Islet precursor cell (in vitro differentiated cells): ENCODE data around the gene SEMG1.

ENCODE experiments used
- DNase-seq: peaks from one replicate; pipeline ENCODE4 v3.0.0-alpha.2; 2018

Gene SEMG1

GRCh38 chr20:45206725-45207124 lies at the start of gene SEMG1:
Gene SEMG1 (plus strand): TSS chr20:45207033. CDS start chr20:45207054, 21 bp downstream.
- DNase-seq, result no peak

GRCh38 chr20:45157962-45158361 lies 48.9 kb upstream of the SEMG1 start:
- no peak for DNase-seq

- no peak for DNase-seq
These were observed 43.6 kb upstream of the SEMG1 start for GRCh38 chr20:45163083-45163803.

- DNase-seq, result no peak
These were observed 41.9 kb upstream of the SEMG1 start for GRCh38 chr20:45164906-45165305.

GRCh38 chr20:45173522-45173921 lies 33.3 kb upstream of the SEMG1 start:
- DNase-seq, result no peak

- no peak for DNase-seq
These were observed 32.1 kb upstream of the SEMG1 start, which contains the start of gene PI3 for GRCh38 chr20:45174434-45175364. Gene PI3 (plus strand): TSS chr20:45174902. CDS start chr20:45174923, 21 bp downstream.

GRCh38 chr20:45176526-45177267 lies 30.1 kb upstream of the SEMG1 start:
- DNase-seq, result no peak

GRCh38 chr20:45179166-45179565 lies 27.7 kb upstream of the SEMG1 start:
- DNase-seq, result no peak

- DNase-seq, result no peak
These were observed 25.2 kb upstream of the SEMG1 start for GRCh38 chr20:45181639-45182038.

GRCh38 chr20:45183084-45183483 lies 23.7 kb upstream of the SEMG1 start:
- DNase-seq, result no peak

GRCh38 chr20:45187693-45188092 lies 19.1 kb upstream of the SEMG1 start:
- DNase-seq, result no peak

GRCh38 chr20:45189067-45189609 lies 17.7 kb upstream of the SEMG1 start:
- DNase-seq, result no peak

GRCh38 chr20:45189861-45190260 lies 17.0 kb upstream of the SEMG1 start:
- no peak for DNase-seq

- no peak for DNase-seq
These were observed 14.9 kb upstream of the SEMG1 start for GRCh38 chr20:45191926-45192325.

GRCh38 chr20:45193331-45193730 lies 13.5 kb upstream of the SEMG1 start:
- DNase-seq, result no peak

- no peak for DNase-seq
These were observed 3.1 kb downstream of the SEMG1 start for GRCh38 chr20:45209924-45210323.

- no peak for DNase-seq
These were observed 5.0 kb downstream of the SEMG1 start for GRCh38 chr20:45211569-45212474.

- no peak for DNase-seq
These were observed 6.0 kb downstream of the SEMG1 start for GRCh38 chr20:45212836-45213235.

- no peak for DNase-seq
These were observed 11.3 kb downstream of the SEMG1 start for GRCh38 chr20:45218124-45218523.

GRCh38 chr20:45218636-45219035 lies 11.8 kb downstream of the SEMG1 start:
- DNase-seq, result no peak

GRCh38 chr20:45221076-45221475 lies 14.2 kb downstream of the SEMG1 start, which contains the start of gene SEMG2:
Gene SEMG2 (plus strand): TSS chr20:45221373. CDS start chr20:45221390, 17 bp downstream.
- no peak for DNase-seq

GRCh38 chr20:45223136-45223535 lies 16.3 kb downstream of the SEMG1 start:
- DNase-seq, result no peak
